Measurements from ENCODE around the gene EIF4E2. TPM values are rescaled to one million over a fixed set of nuclear protein-coding genes. Genes with fewer than 3 reads are reported as not detected.
A peak's percentile ranks its signal among the peaks of the same experiment; 100 is the strongest.

The EIF4E2 gene
- total and polyA plus RNA-seq, 8 donors = 17.8 to 33.0 (median 26.8) TPM

- FAIRE-seq = no peak
- no peaks in the 10 kb centered on the region for H3K9me3 ChIP-seq
- peak in 1 of 6 donors; percentile 29 for DNase-seq
- no peaks in the 10 kb centered on the region for H3K36me3 ChIP-seq
- intact Hi-C loops (cut with DNase I) = loop anchor here in 1 of 3 donors (2.0 kb wide), 1 partner anchor 76 kb away; no protein-coding TSS in a partner anchor
- no peak overlapping the region for H3K27ac ChIP-seq
- 60 to 75% methylated on average over 13 to 15 of the region's 15 CpGs for whole genome bisulfite sequencing, 2 donors
- no peak overlapping the region for H3K4me3 ChIP-seq
- peaks cover 0 to 20% (median 14%) of the 10 kb centered on the region in 3 donors for H3K4me1 ChIP-seq
- no peak for ATAC-seq
- TF ChIP-seq, protein P1, sequence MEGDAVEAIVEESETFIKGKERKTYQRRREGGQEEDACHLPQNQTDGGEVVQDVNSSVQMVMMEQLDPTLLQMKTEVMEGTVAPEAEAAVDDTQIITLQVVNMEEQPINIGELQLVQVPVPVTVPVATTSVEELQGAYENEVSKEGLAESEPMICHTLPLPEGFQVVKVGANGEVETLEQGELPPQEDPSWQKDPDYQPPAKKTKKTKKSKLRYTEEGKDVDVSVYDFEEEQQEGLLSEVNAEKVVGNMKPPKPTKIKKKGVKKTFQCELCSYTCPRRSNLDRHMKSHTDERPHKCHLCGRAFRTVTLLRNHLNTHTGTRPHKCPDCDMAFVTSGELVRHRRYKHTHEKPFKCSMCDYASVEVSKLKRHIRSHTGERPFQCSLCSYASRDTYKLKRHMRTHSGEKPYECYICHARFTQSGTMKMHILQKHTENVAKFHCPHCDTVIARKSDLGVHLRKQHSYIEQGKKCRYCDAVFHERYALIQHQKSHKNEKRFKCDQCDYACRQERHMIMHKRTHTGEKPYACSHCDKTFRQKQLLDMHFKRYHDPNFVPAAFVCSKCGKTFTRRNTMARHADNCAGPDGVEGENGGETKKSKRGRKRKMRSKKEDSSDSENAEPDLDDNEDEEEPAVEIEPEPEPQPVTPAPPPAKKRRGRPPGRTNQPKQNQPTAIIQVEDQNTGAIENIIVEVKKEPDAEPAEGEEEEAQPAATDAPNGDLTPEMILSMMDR (IDR thresholded peaks at IDR 0.05) = no peak
- peaks cover 0 to 17% (median 8%) of the 10 kb centered on the region in 4 donors for H3K27me3 ChIP-seq
Measured at GRCh38 chr2:232520489-232520888, 30.0 kb upstream of the EIF4E2 start.

DNA sequence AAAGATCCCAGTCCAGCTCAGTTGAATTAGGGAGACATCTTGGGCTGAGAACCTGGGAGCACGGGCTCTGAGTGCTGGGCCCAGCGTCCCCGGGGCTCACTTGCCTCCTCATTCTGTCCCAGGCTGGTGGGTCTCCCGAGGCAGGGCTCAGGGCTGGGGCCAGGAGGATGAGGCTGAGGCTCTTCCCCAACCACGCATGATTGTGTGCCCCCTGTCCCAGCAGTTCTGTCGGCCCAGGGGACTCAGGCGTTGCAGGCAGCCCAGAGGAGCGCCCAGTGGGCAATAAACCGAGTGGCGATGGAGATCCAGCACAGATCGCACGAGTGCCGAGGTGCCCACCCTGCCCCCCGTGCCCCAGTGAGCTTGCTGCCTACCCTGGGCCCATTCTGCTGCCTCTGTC, 29.4 kb upstream of the EIF4E2 start:
- Histone ChIP-seq H3K9me3 (no peaks in the 10 kb centered on the region), H3K27ac (no peak overlapping the region), H3K4me1 (peaks cover 0 to 22% (median 14%) of the 10 kb centered on the region in 3 donors), H3K36me3 (no peaks in the 10 kb centered on the region), H3K4me3 (no peak overlapping the region), H3K27me3 (peaks cover 0 to 17% (median 8%) of the 10 kb centered on the region in 4 donors)
- FAIRE-seq = no peak
- TF ChIP-seq, protein P1 (IDR thresholded peaks at IDR 0.05) = no peak
- ATAC-seq = no peak
- 84 to 87% methylated on average over 14 of the region's 14 CpGs for WGBS, 2 donors
- intact Hi-C loops (cut with DNase I) = loop anchor here in 1 of 3 donors (2.0 kb wide), 1 partner anchor 76 kb away; no protein-coding TSS in a partner anchor
- DNase-seq = peak in 1 of 6 donors; percentile 57

DNA sequence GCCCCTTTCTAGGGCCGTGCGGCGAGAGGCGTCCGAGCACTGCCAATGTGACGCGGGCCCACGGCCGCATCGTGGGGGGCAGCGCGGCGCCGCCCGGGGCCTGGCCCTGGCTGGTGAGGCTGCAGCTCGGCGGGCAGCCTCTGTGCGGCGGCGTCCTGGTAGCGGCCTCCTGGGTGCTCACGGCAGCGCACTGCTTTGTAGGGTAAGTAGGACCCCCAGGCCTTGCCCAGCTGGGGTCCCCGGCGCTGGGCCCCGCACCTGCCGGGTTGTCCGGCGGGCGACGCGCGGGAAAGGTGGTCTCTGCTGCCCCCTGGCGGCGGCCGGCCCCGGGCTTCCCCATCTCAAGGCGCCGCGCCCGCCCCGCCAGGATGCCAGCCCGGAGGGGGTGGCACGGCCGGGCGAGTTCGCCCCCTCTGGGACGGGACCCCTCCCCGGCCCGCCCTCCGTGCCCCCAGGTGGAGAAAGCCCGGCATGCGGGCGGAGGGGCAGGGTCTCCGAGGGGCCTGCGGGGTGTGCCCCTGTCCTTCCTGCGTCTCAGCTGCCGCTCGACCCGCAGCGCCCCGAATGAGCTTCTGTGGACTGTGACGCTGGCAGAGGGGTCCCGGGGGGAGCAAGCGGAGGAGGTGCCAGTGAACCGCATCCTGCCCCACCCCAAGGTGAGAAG, 28.4 kb upstream of the EIF4E2 start:
- DNase-seq (peak in 4 of 6 donors; percentile 62 to 93 (median 78)), FAIRE-seq (no peak), ATAC-seq (peak; percentile 61 to 73 (median 69))
- H3K4me3 ChIP-seq = peak overlapping the region in 2 of 4 donors; percentile 22 to 31
- 5 to 6% methylated on average over 37 to 66 of the region's 66 CpGs for WGBS, 2 donors
- TF ChIP-seq, protein P1 (IDR thresholded peaks at IDR 0.05) = peak; percentile 90 to 96 (median 93)
- no peak overlapping the region for H3K27ac ChIP-seq
- intact Hi-C loops (cut with DNase I) = loop anchor here in 1 of 3 donors (2.0 kb wide), 1 partner anchor 77 kb away; no protein-coding TSS in a partner anchor
- peaks cover 0 to 22% (median 14%) of the 10 kb centered on the region in 3 donors for H3K4me1 ChIP-seq
- no peaks in the 10 kb centered on the region for H3K9me3 ChIP-seq
- H3K36me3 ChIP-seq = no peaks in the 10 kb centered on the region
- H3K27me3 ChIP-seq = peaks cover 0 to 17% (median 8%) of the 10 kb centered on the region in 4 donors

- peak overlapping the region in 1 of 4 donors; percentile 31 for H3K4me3 ChIP-seq
- peaks cover 0 to 22% (median 14%) of the 10 kb centered on the region in 3 donors for H3K4me1 ChIP-seq
- no peaks in the 10 kb centered on the region for H3K36me3 ChIP-seq
- WGBS, 2 donors = 15 to 19% methylated on average over 32 to 46 of the region's 46 CpGs
- intact Hi-C loops (cut with DNase I) = no loop called here
- TF ChIP-seq, protein P1 (IDR thresholded peaks at IDR 0.05) = no peak
- ATAC-seq = no peak
- H3K9me3 ChIP-seq = no peaks in the 10 kb centered on the region
- FAIRE-seq = no peak
- peaks cover 0 to 17% (median 8%) of the 10 kb centered on the region in 4 donors for H3K27me3 ChIP-seq
- no peak overlapping the region for H3K27ac ChIP-seq
- DNase-seq = no peak
Measured at GRCh38 chr2:232522623-232523401, 27.7 kb upstream of the EIF4E2 start.

Measured in pancreas (tissue), 10 donors.